Liver (tissue), 9 donors: Measurements from ENCODE around the gene VIM. TPM values are rescaled to one million over a fixed set of nuclear protein-coding genes. Genes with fewer than 3 reads are reported as not detected.

Experiments
- DNase-seq: peaks from one replicate; pipeline ENCODE4 v3.0.0-alpha.2; 2017; ENCODE audit warnings: low spot score
- H3K27ac ChIP-seq, 2 donors: one replicate each; pipeline ENCODE4 v1.7.0; 2013; ENCODE audit warnings: inconsistent platforms in 2 of 2, low read length in 2 of 2, control low read depth in 1 of 2, low read depth in 1 of 2, mild to moderate bottlenecking in 1 of 2
- H3K27me3 ChIP-seq, 4 donors: one replicate each; pipeline versions ENCODE4 v1.6.1 to v1.7.0; 2013; ENCODE audit warnings: low read length in 3 of 4, inconsistent platforms in 1 of 4, mild to moderate bottlenecking in 1 of 4, moderate library complexity in 1 of 4; ENCODE audit not compliant: control insufficient read depth in 4 of 4, insufficient read depth in 4 of 4
- H3K36me3 ChIP-seq, 4 donors: one replicate each; pipeline versions ENCODE4 v1.6.1 to v1.7.0; 2013; ENCODE audit warnings: low read length in 3 of 4, mild to moderate bottlenecking in 3 of 4, low read depth in 1 of 4, moderate library complexity in 1 of 4; ENCODE audit not compliant: control insufficient read depth in 4 of 4, insufficient read depth in 3 of 4
- H3K4me1 ChIP-seq, 4 donors: one replicate each; pipeline versions ENCODE4 v1.6.1 to v1.7.0; 2013; ENCODE audit warnings: low read length in 3 of 4, mild to moderate bottlenecking in 3 of 4, moderate library complexity in 1 of 4; ENCODE audit not compliant: control insufficient read depth in 4 of 4, insufficient read depth in 4 of 4
- H3K4me3 ChIP-seq, 3 donors: one replicate each; pipeline versions ENCODE4 v1.6.1 to v1.7.0; 2013; ENCODE audit warnings: low read length in 3 of 3, control low read depth in 1 of 3, low read depth in 1 of 3, mild to moderate bottlenecking in 1 of 3
- H3K9ac ChIP-seq, 2 donors: one replicate each; pipeline ENCODE4 v1.7.0; 2013; ENCODE audit warnings: low read length in 2 of 2, mild to moderate bottlenecking in 2 of 2, moderate library complexity in 2 of 2, control low read depth in 1 of 2, low read depth in 1 of 2
- H3K9me3 ChIP-seq, 4 donors: one replicate each; pipeline versions ENCODE4 v1.6.1 to v1.7.0; 2013; ENCODE audit warnings: low read length in 3 of 4; ENCODE audit not compliant: control insufficient read depth in 4 of 4
- GABPA ChIP-seq, 2 donors: IDR thresholded peaks in 1 of 2; conservative IDR thresholded peaks in 1 of 2; 2 replicates each; pipeline ENCODE4 v1.6.1; 2016; ENCODE audit warnings: antibody characterized with exemption in 2 of 2, mild to moderate bottlenecking in 1 of 2, moderate library complexity in 1 of 2
- NR2F2 ChIP-seq: IDR thresholded peaks from 2 replicates; pipeline ENCODE4 v1.6.1; 2016; ENCODE audit warnings: antibody characterized with exemption
- RAD21 ChIP-seq, 2 donors: IDR thresholded peaks; 2 replicates each; pipeline ENCODE4 v1.6.1; 2016; ENCODE audit warnings: antibody characterized with exemption in 2 of 2, mild to moderate bottlenecking in 2 of 2
- REST ChIP-seq: IDR thresholded peaks from 2 replicates; pipeline ENCODE4 v1.6.1; 2016; ENCODE audit warnings: antibody characterized with exemption, mild to moderate bottlenecking
- TAF1 ChIP-seq: conservative IDR thresholded peaks from 2 replicates; pipeline ENCODE4 v1.6.1; 2016; ENCODE audit warnings: antibody characterized with exemption, mild to moderate bottlenecking
- YY1 ChIP-seq: IDR thresholded peaks from 2 replicates; pipeline ENCODE4 v1.6.1; 2016; ENCODE audit warnings: antibody characterized with exemption, mild to moderate bottlenecking
- WGBS: extraction: QIAGEN DNeasy Blood & Tissue Kit; methylation state at CpG from one replicate; pipeline ENCODE4 v1.1.7; 2013; 5-methylcytosine and 5-hydroxymethylcytosine counted together
- polyA plus RNA-seq, 2 donors: library from polyadenylated mRNA; stranded (reverse) in 1 of 2; unstranded in 1 of 2; fragments of 200-250 nt in 1 of 2; fragments of >200 nt in 1 of 2; fragmentation: Nextera tagmentation in 1 of 2; extraction: Ambion mirVana in 1 of 2; gene quantifications; one replicate each; pipeline versions ENCODE4 v1.2.1 to v1.2.3, GENCODE V29; 2013 to 2015
- total RNA-seq, 2 donors: library from RNA; depleted of rRNA; stranded (reverse); fragments of >200 nt; gene quantifications; one replicate each; pipeline ENCODE4 v1.2.3, GENCODE V29; 2014
- TF ChIP-seq, protein P1 (sequence below): fragments of 150-350 bp; IDR thresholded peaks from 2 replicates; pipeline ENCODE4 v1.5.1; 2017; ENCODE audit warnings: improper control_type of control experiment, low read depth, low read length; ENCODE audit not compliant: missing input control
- donor health status: healthy.
- donor health status: healthy.
- donor health status: healthy.
- donor health status: healthy.
- donor health status: healthy.

Gene VIM
- total and polyA plus RNA-seq, 4 donors = 42.5 to 212 (median 100) TPM

DNA sequence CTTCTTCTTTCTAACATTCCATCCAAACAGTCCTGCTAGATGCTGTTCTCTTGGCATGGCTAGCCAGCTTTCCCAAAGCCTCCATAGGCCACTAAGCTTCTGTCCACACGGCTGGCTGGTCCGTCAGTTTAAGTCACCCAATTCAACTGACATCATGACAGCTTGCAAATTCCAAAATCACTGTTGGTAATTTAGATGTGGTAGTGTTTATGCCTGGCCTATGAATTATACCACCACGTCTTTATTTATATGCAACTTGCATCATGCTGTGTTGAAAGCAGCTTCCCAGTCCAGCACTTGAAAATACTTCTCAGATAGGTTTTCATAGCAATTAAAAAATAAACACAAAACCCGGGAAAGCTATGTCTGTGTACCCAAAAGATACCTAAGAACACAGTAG is 2.2 kb upstream of the VIM start (continued):
- TF ChIP-seq TAF1 = no peak

DNA sequence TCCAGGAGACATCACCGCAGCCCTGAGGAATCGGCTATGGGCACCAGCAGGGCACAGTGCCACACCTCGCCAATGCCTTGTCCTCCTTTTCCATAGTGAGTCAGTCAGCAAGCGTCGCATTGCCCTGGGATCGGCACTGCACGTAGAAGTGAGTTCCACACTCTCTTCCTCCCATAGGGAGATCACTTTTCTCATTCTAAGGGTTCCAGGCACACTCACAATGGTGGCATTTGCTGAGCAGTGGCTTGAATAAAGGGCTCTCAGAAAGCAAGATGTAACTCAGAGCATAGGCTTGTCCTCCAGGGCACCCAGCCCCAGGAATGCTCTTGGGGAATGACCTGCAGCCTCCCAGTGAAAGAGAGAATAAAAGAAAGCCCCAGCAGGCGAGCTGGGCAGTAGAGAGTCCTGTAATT is 1.1 kb upstream of the VIM start:
- Histone ChIP-seq H3K9ac (no peak overlapping the region), H3K27ac (no peak overlapping the region), H3K4me3 (no peak overlapping the region), H3K27me3 (peaks cover 0 to 12% (median 3%) of the 10 kb centered on the region in 4 donors), H3K36me3 (peaks cover 0 to 2% (median 0%) of the 10 kb centered on the region in 4 donors), H3K4me1 (peaks cover 8 to 24% (median 15%) of the 10 kb centered on the region in 4 donors), H3K9me3 (no peaks in the 10 kb centered on the region)
- no peak for DNase-seq
- 76% methylated on average over 8 of the region's 8 CpGs for WGBS
- TF ChIP-seq YY1 = no peak
- no peak for TF ChIP-seq RAD21 (IDR thresholded peaks at IDR 0.05)
- TF ChIP-seq, protein P1, sequence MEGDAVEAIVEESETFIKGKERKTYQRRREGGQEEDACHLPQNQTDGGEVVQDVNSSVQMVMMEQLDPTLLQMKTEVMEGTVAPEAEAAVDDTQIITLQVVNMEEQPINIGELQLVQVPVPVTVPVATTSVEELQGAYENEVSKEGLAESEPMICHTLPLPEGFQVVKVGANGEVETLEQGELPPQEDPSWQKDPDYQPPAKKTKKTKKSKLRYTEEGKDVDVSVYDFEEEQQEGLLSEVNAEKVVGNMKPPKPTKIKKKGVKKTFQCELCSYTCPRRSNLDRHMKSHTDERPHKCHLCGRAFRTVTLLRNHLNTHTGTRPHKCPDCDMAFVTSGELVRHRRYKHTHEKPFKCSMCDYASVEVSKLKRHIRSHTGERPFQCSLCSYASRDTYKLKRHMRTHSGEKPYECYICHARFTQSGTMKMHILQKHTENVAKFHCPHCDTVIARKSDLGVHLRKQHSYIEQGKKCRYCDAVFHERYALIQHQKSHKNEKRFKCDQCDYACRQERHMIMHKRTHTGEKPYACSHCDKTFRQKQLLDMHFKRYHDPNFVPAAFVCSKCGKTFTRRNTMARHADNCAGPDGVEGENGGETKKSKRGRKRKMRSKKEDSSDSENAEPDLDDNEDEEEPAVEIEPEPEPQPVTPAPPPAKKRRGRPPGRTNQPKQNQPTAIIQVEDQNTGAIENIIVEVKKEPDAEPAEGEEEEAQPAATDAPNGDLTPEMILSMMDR = no peak
- TF ChIP-seq TAF1 = no peak
- TF ChIP-seq NR2F2 = no peak

DNA sequence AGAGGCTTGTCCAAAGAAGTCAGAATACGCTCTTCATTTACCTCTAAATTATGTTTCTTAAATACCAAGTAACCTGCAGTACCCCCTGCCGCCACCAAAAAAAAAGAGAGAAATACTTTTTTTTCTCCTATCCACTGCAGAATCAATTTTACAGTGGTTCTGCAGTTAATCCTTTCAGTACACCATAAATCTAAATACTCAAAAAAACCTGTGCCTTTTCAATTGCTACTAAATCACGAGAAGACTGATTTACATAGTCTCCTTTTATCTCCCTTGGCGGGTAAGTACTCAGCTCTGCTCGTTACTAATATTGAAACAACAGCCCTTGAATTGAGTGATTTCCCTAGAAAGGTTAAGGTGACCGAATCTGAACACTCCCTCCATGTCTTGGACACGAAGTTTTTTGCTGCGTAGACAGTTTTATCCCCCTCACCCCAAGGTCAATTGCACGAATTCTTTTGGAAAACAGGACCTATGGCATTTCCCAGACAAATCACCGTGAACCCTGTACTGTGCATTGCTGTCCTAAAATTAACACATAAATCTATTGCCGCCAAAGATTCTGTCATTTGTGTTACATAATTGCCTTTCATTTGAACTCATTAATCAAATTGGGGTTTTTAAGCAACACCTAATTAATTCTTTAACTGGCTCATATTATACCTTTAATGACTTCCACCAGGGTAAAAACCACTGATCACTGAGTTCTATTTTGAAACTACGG is 512 bp upstream of the VIM start:
- H3K27me3 ChIP-seq = peaks cover 0 to 12% (median 4%) of the 10 kb centered on the region in 4 donors
- DNase-seq = no peak
- WGBS = 21% methylated on average over 12 of the region's 12 CpGs
- no peaks in the 10 kb centered on the region for H3K9me3 ChIP-seq
- H3K9ac ChIP-seq = peak overlapping the region in 1 of 2 donors; percentile 3
- TF ChIP-seq, protein P1 = peak; percentile 37
- TF ChIP-seq REST (no peak), GABPA (IDR thresholded peaks at IDR 0.05 in 1 of 2, conservative IDR thresholded peaks at IDR 0.05 in 1 of 2) (no peak), NR2F2 (peak; percentile 7)
- peaks cover 0 to 2% (median 0%) of the 10 kb centered on the region in 4 donors for H3K36me3 ChIP-seq
- peaks cover 8 to 26% (median 15%) of the 10 kb centered on the region in 4 donors for H3K4me1 ChIP-seq
- peak overlapping the region; percentile 97 for H3K27ac ChIP-seq
- peak overlapping the region in 2 of 3 donors; percentile 12 to 66 for H3K4me3 ChIP-seq
